HT1080 (cell line): Measurements from ENCODE around the gene PELI2. TPM values are rescaled to one million over a fixed set of nuclear protein-coding genes. Genes with fewer than 3 reads are reported as not detected.

Experiments
- DNase-seq: peaks from one replicate; pipeline ENCODE4 v3.0.0-alpha.2; 2015; ENCODE audit warnings: low read depth
- total RNA-seq: library from RNA; depleted of rRNA; stranded (reverse); fragments of >200 nt; shearing (Covaris generic); gene quantifications from 2 replicates; pipeline ENCODE4 v1.2.3, GENCODE V29; 2014

PELI2 gene
- total RNA-seq, 1 experiment from 2014 or later = 2.1 TPM

- DNase-seq = no peak
These were observed 84.0 kb downstream of the PELI2 start for GRCh38 chr14:56202256-56202655.

- no peak for DNase-seq
These were observed 87.7 kb downstream of the PELI2 start for GRCh38 chr14:56205881-56206280.

- no peak for DNase-seq
These were observed 88.4 kb downstream of the PELI2 start for GRCh38 chr14:56206596-56206995.

GRCh38 chr14:56207626-56208292 lies 89.5 kb downstream of the PELI2 start:
- no peak for DNase-seq

GRCh38 chr14:56208520-56208919 lies 90.3 kb downstream of the PELI2 start:
- DNase-seq = no peak

- no peak for DNase-seq
These were observed 92.4 kb downstream of the PELI2 start for GRCh38 chr14:56210571-56210970.

- no peak for DNase-seq
These were observed 92.9 kb downstream of the PELI2 start for GRCh38 chr14:56211084-56211483.

GRCh38 chr14:56211844-56212243 lies 93.6 kb downstream of the PELI2 start:
- DNase-seq = no peak

GRCh38 chr14:56212521-56212920 lies 94.3 kb downstream of the PELI2 start:
- DNase-seq = no peak

GRCh38 chr14:56213306-56213705 lies 95.1 kb downstream of the PELI2 start:
- DNase-seq = no peak

GRCh38 chr14:56215180-56215579 lies 97.0 kb downstream of the PELI2 start:
- no peak for DNase-seq

GRCh38 chr14:56216626-56217379 lies 98.6 kb downstream of the PELI2 start:
- no peak for DNase-seq

GRCh38 chr14:56217380-56218045 lies 99.3 kb downstream of the PELI2 start:
- no peak for DNase-seq

GRCh38 chr14:56219666-56220413 lies 101.6 kb downstream of the PELI2 start:
- DNase-seq = no peak

GRCh38 chr14:56221382-56222128 lies 103.3 kb downstream of the PELI2 start:
- no peak for DNase-seq

- no peak for DNase-seq
These were observed 106.0 kb downstream of the PELI2 start for GRCh38 chr14:56224229-56224628.

- DNase-seq = no peak
These were observed 106.8 kb downstream of the PELI2 start for GRCh38 chr14:56224691-56225681.

- DNase-seq = no peak
These were observed 117.2 kb downstream of the PELI2 start for GRCh38 chr14:56235388-56235787.

GRCh38 chr14:56237398-56237797 lies 119.2 kb downstream of the PELI2 start:
- no peak for DNase-seq

GRCh38 chr14:56241461-56241860 lies 123.2 kb downstream of the PELI2 start:
- no peak for DNase-seq
